Stimulated activated CD4-positive, alpha-beta T cell treated with anti-CD3 and anti-CD28 coated beads, Interleukin-2, amount 100 ng/mL, for 4 hours (primary cell): ENCODE data around the gene CALD1.

Source experiments
- DNase-seq: peaks from one replicate; pipeline ENCODE4 v3.0.0-alpha.2; 2020; ENCODE audit warnings: low read depth

CALD1 gene

GRCh38 chr7:134927076-134927475, 147.6 kb downstream of the CALD1 start:
- no peak for DNase-seq

- DNase-seq: no peak
Observed at GRCh38 chr7:134927723-134928122, 148.3 kb downstream of the CALD1 start.

GRCh38 chr7:134928554-134928953, 149.1 kb downstream of the CALD1 start:
- no peak for DNase-seq

GRCh38 chr7:134931487-134931886, 152.1 kb downstream of the CALD1 start:
- no peak for DNase-seq

- DNase-seq: no peak
Observed at GRCh38 chr7:134932707-134933370, 153.4 kb downstream of the CALD1 start.

GRCh38 chr7:134933460-134934068, 154.1 kb downstream of the CALD1 start:
- no peak for DNase-seq

GRCh38 chr7:134935701-134936100, 156.3 kb downstream of the CALD1 start:
- no peak for DNase-seq

GRCh38 chr7:134936893-134937510, 157.6 kb downstream of the CALD1 start:
- DNase-seq: no peak

- DNase-seq: no peak
Observed at GRCh38 chr7:134938141-134938540, 158.7 kb downstream of the CALD1 start.

GRCh38 chr7:134939136-134939535, 159.7 kb downstream of the CALD1 start:
- no peak for DNase-seq

GRCh38 chr7:134940729-134941128, 161.3 kb downstream of the CALD1 start:
- DNase-seq: no peak

- no peak for DNase-seq
Observed at GRCh38 chr7:134941185-134941900, 161.9 kb downstream of the CALD1 start.

GRCh38 chr7:134941952-134942351, 162.5 kb downstream of the CALD1 start:
- no peak for DNase-seq

- DNase-seq: no peak
Observed at GRCh38 chr7:134942690-134943466, 163.4 kb downstream of the CALD1 start.

GRCh38 chr7:134943785-134944400, 164.5 kb downstream of the CALD1 start:
- DNase-seq: no peak

GRCh38 chr7:134945691-134946090, 166.3 kb downstream of the CALD1 start:
- no peak for DNase-seq

- no peak for DNase-seq
Observed at GRCh38 chr7:134946260-134946659, 166.8 kb downstream of the CALD1 start.

GRCh38 chr7:134947329-134947728, 167.9 kb downstream of the CALD1 start:
- no peak for DNase-seq

- no peak for DNase-seq
Observed at GRCh38 chr7:134947831-134948230, 168.4 kb downstream of the CALD1 start.

- DNase-seq: no peak
Observed at GRCh38 chr7:134948246-134948645, 168.8 kb downstream of the CALD1 start.

- DNase-seq: no peak
Observed at GRCh38 chr7:134948736-134949135, 169.3 kb downstream of the CALD1 start.

GRCh38 chr7:134949171-134949570, 169.7 kb downstream of the CALD1 start:
- DNase-seq: no peak
